Dermis microvascular lymphatic vessel endothelial cell (primary cell): Measurements from ENCODE around the gene HCN2. TPM values are rescaled to one million over a fixed set of nuclear protein-coding genes. Genes with fewer than 3 reads are reported as not detected.

Experiments
- total RNA-seq: library from RNA; depleted of rRNA; stranded (reverse); fragments of >200 nt; gene quantifications from 2 replicates; pipeline ENCODE4 v1.2.1, GENCODE V29; 2014

The HCN2 gene
- total RNA-seq, 1 donor from 2014 or later: 0.39 TPM

Other genes with a start within 250 kb of the HCN2 start
- gene MIER2, start 245.1 kb upstream of the HCN2 start, total RNA-seq: 7.7 and 10.1 TPM in 2 replicates
- gene C2CD4C, start 180.7 kb upstream of the HCN2 start, total RNA-seq: 3.7 and 7.2 TPM in 2 replicates
- 7.6 and 35.0 TPM in 2 replicates for gene SHC2, start 128.8 kb upstream of the HCN2 start, total RNA-seq
- gene MADCAM1, start 93.4 kb upstream of the HCN2 start, total RNA-seq: 0.13 TPM in 1 of 2 replicates, not detected in the other
- 27.5 and 31.9 TPM in 2 replicates for gene TPGS1, start 82.4 kb upstream of the HCN2 start, total RNA-seq
- gene CDC34, start 58.1 kb upstream of the HCN2 start, total RNA-seq: 85.2 and 89.6 TPM in 2 replicates
- not detected in 2 replicates for gene GZMM, start 45.8 kb upstream of the HCN2 start, total RNA-seq
- 205 and 268 TPM in 2 replicates for gene BSG, start 17.3 kb upstream of the HCN2 start, total RNA-seq
- gene POLRMT, start 43.7 kb downstream of the HCN2 start, total RNA-seq: 19.3 and 23.9 TPM in 2 replicates
- not detected in 2 replicates for gene FGF22, start 50.0 kb downstream of the HCN2 start, total RNA-seq
- gene RNF126, start 73.3 kb downstream of the HCN2 start, total RNA-seq: 18.9 and 30.0 TPM in 2 replicates
- 3.1 and 5.9 TPM in 2 replicates for gene FSTL3, start 86.5 kb downstream of the HCN2 start, total RNA-seq
- not detected in 2 replicates for gene PRSS57, start 105.6 kb downstream of the HCN2 start, total RNA-seq
- 35.3 and 54.0 TPM in 2 replicates for gene PALM, start 119.1 kb downstream of the HCN2 start, total RNA-seq
- not detected in 2 replicates for gene MISP, start 161.2 kb downstream of the HCN2 start, total RNA-seq
- gene PTBP1, start 207.6 kb downstream of the HCN2 start, total RNA-seq: 128 and 154 TPM in 2 replicates
- 0.38 and 0.39 TPM in 2 replicates for gene PLPPR3, start 232.1 kb downstream of the HCN2 start, total RNA-seq
- not detected in 2 replicates for gene AZU1, start 238.0 kb downstream of the HCN2 start, total RNA-seq